Endothelial cell of umbilical vein (primary cell): ENCODE measurements around the gene PDIA5. TPM values are rescaled to one million over a fixed set of nuclear protein-coding genes. Genes with fewer than 3 reads are reported as not detected.

Experiments
- BruUV-seq: library from RNA; stranded (reverse); fragments of 400-500 nt; replicated peaks from 2 replicates; lab custom pipeline; 2021; lab: Mats Ljungman, UMichigan
- CTCF ChIA-PET: fragments of 300-600, 350-600 bp; sonication (Branson Sonifier 250); formaldehyde crosslinking; loops from one replicate; lab custom pipeline; 2021; ENCODE audit warnings: antibody characterized with exemption, inconsistent platforms; lab: Charles Lee
- POLR2A ChIA-PET: fragments of 300-600, 350-600 bp; sonication (Branson Sonifier 250); formaldehyde crosslinking; loops from one replicate; lab custom pipeline; 2021; ENCODE audit warnings: antibody characterized with exemption, inconsistent platforms; lab: Charles Lee
- DNase-seq: peaks from one replicate; pipeline ENCODE4 v3.0.0-alpha.2; 2011; ENCODE audit warnings: low read depth, low spot score
- FAIRE-seq: peaks from 2 replicates; lab custom pipeline; 2011; peaks lifted over from hg19 to GRCh38; lab: Jason Lieb, UNC
- H2AFZ ChIP-seq: 2 replicates; pipeline ENCODE4 v1.6.0; 2012; ENCODE audit warnings: low read depth, low read length, control low read depth, inconsistent platforms
- H3K27ac ChIP-seq: 2 replicates; pipeline ENCODE4 v1.5.1; 2011; ENCODE audit warnings: low read depth, mild to moderate bottlenecking, control low read depth, low read length, moderate library complexity; ENCODE audit not compliant: insufficient read depth
- H3K27me3 ChIP-seq, 2 experiments: 2 replicates each; pipeline versions ENCODE4 v1.6.0 to v1.6.1; 2011; ENCODE audit warnings: low read length in 2 of 2, mixed read lengths in 1 of 2; ENCODE audit not compliant: control insufficient read depth in 2 of 2, insufficient read depth in 2 of 2
- H3K36me3 ChIP-seq, 2 experiments: 2 replicates in 1 of 2; 3 replicates in 1 of 2; pipeline ENCODE4 v1.5.1; 2011; ENCODE audit warnings: low read length in 2 of 2, mild to moderate bottlenecking in 1 of 2, moderate library complexity in 1 of 2; ENCODE audit not compliant: control insufficient read depth in 2 of 2, insufficient read depth in 2 of 2; ENCODE audit errors: extremely low read depth in 1 of 2
- H3K4me1 ChIP-seq: 3 replicates; pipeline ENCODE4 v1.5.1; 2011; ENCODE audit warnings: mild to moderate bottlenecking, low read length; ENCODE audit not compliant: control insufficient read depth, insufficient read depth; ENCODE audit errors: extremely low read depth
- H3K4me2 ChIP-seq: 2 replicates; pipeline ENCODE4 v1.6.1; 2011; ENCODE audit warnings: low read length, control low read depth, mixed read lengths; ENCODE audit not compliant: insufficient read depth
- H3K4me3 ChIP-seq, 3 experiments: fragments of 200-600 bp in 1 of 3; sonication (generic), shearing (Covaris generic) in 1 of 3; replicated peaks in 1 of 3; 2 replicates each; pipeline ENCODE4 v1.5.1; 2011 to 2016; ENCODE audit warnings: control low read depth in 3 of 3, low read length in 3 of 3, mild to moderate bottlenecking in 2 of 3, inconsistent platforms in 1 of 3, low read depth in 1 of 3, moderate library complexity in 1 of 3; ENCODE audit not compliant: insufficient read depth in 1 of 3
- H3K79me2 ChIP-seq: 2 replicates; pipeline ENCODE4 v1.6.0; 2012; ENCODE audit warnings: low read length, inconsistent platforms; ENCODE audit not compliant: control insufficient read depth, insufficient read depth
- H3K9ac ChIP-seq: replicated peaks from 2 replicates; pipeline ENCODE3; 2011; ENCODE audit warnings: low read length, control low read depth; ENCODE audit not compliant: insufficient read depth; ENCODE audit errors: extremely low read depth
- H3K9me1 ChIP-seq: replicated peaks from 3 replicates; pipeline ENCODE4 v1.6.0; 2011; ENCODE audit warnings: mild to moderate bottlenecking, low read length; ENCODE audit not compliant: control insufficient read depth, insufficient read depth; ENCODE audit errors: extremely low read depth
- H3K9me3 ChIP-seq: replicated peaks from 2 replicates; pipeline ENCODE4 v1.5.1; 2012; ENCODE audit warnings: low read length, inconsistent platforms; ENCODE audit not compliant: control insufficient read depth, insufficient read depth
- H4K20me1 ChIP-seq: replicated peaks from 2 replicates; pipeline ENCODE3; 2011; ENCODE audit warnings: mild to moderate bottlenecking, low read length; ENCODE audit not compliant: control insufficient read depth, insufficient read depth; ENCODE audit errors: extremely low read depth
- CTCF ChIP-seq, 2 donors: IDR thresholded peaks; 1 replicate in 1 of 2; 2 replicates in 1 of 2; pipeline ENCODE4 v1.5.1; 2011; ENCODE audit warnings: low read length in 2 of 2, mild to moderate bottlenecking in 2 of 2, moderate library complexity in 2 of 2, control low read depth in 1 of 2, inconsistent platforms in 1 of 2, low read depth in 1 of 2; ENCODE audit not compliant: insufficient read depth in 1 of 2; ENCODE audit errors: extremely low read depth in 1 of 2
- EZH2 ChIP-seq: IDR thresholded peaks from 2 replicates; pipeline ENCODE4 v1.6.1; 2012; ENCODE audit warnings: borderline replicate concordance, low read depth, mild to moderate bottlenecking, moderate library complexity, low read length, inconsistent platforms; ENCODE audit not compliant: severe bottlenecking
- FOS ChIP-seq: IDR thresholded peaks from 2 replicates; pipeline ENCODE4 v1.6.1; 2011; ENCODE audit warnings: mild to moderate bottlenecking, low read length, moderate library complexity, borderline replicate concordance; ENCODE audit not compliant: insufficient read depth
- GATA2 ChIP-seq: IDR thresholded peaks from 2 replicates; pipeline ENCODE4 v1.7.0; 2011; ENCODE audit warnings: low read depth, mild to moderate bottlenecking, moderate library complexity, mixed read lengths, low read length; ENCODE audit not compliant: insufficient read length, insufficient read depth
- JUN ChIP-seq: IDR thresholded peaks from 2 replicates; pipeline ENCODE4 v1.6.1; 2011; ENCODE audit warnings: borderline replicate concordance, low read depth; ENCODE audit not compliant: insufficient read length, insufficient read depth
- MYC ChIP-seq: IDR thresholded peaks from one replicate; pipeline ENCODE4 v1.6.1; 2011; ENCODE audit warnings: mild to moderate bottlenecking, low read depth, low read length
- POLR2A ChIP-seq: IDR thresholded peaks from 2 replicates; pipeline ENCODE4 v1.6.1; 2012; ENCODE audit warnings: low read depth, mild to moderate bottlenecking, control low read depth, low read length
- POLR2AphosphoS5 ChIP-seq: IDR thresholded peaks from 2 replicates; pipeline ENCODE4 v1.6.1; 2012; ENCODE audit warnings: low read depth, mild to moderate bottlenecking, control low read depth, low read length, moderate library complexity; ENCODE audit not compliant: insufficient read depth
- dilution Hi-C: fragments of 300-500 bp; cut with MboI; formaldehyde crosslinking; loops from one replicate; pipeline ENCODE4 v1.15.0; 2019; ENCODE audit warnings: low sequenced_read_pairs; ENCODE audit not compliant: extremely low pct_ligation_motif_present
- intact Hi-C: fragments of 100-400 bp; cut with micrococcal nuclease; formaldehyde crosslinking; loops from one replicate; pipeline ENCODE4 v1.10.0; 2022
- polyA plus RNA-seq, 4 experiments: library from polyadenylated mRNA; depleted of rRNA in 3 of 4; stranded (reverse) in 3 of 4; unstranded in 1 of 4; fragments of >200 nt; gene quantifications; 2 replicates each; pipeline versions ENCODE4 v1.2.1 to v1.2.3, GENCODE V29; 2011 to 2012; ENCODE audit warnings: missing spikeins in 1 of 4
- total RNA-seq: library from RNA; stranded (reverse); gene quantifications from 2 replicates; pipeline ENCODE4 v1.2.3, GENCODE V29; 2021
- TF ChIP-seq, protein P1 (sequence below): IDR thresholded peaks from 2 replicates; pipeline ENCODE4 v1.6.1; 2011; ENCODE audit not compliant: insufficient read depth, insufficient read length

Gene PDIA5
- total and polyA plus RNA-seq, 2 donors (not counting 3 experiments of a cell fraction or from before 2014, with no cell fraction given): 55.7 to 85.6 TPM

DNA sequence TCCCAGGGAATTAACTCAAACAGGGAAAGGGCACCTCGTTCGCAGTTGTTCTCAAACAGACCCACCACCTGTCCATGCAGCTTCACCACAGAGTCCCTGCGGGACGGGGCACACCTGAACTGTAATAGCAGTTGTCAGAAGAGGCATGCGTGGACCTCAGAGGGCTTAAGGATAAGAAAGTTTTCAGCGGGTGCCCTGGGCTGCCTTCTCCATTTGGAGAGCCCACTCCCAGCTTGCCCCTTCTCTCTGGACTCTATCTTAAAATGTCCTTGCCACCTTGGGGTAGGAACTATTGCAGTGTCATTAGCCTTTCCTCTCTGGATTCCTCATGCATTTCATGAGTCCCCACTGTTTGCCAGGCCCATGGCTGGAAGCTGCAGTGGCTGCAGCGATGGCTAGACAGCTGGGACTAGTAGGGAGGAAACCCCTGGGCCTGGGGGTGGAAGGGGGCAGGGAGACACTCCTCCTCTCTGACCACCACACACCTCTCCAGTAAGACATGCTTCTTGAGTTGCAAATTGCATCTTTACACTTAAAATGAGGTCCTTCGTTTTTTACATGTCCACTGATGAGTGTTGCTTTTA, 33.5 kb downstream of the PDIA5 start:
- H3K79me2 ChIP-seq: peaks cover 14% of the 10 kb centered on the region
- no peak overlapping the region for H2AFZ ChIP-seq
- dilution Hi-C loops (no loop called here), intact Hi-C loops (loop anchor here (10.0 kb wide), 1 partner anchor 155 kb away; no protein-coding TSS in a partner anchor)
- FAIRE-seq (no peak), DNase-seq (no peak)
- no peak overlapping the region for H3K27ac ChIP-seq
- H3K9ac ChIP-seq: no peak overlapping the region
- ChIA-PET POLR2A (no interaction called here), CTCF (interaction anchor here (1.3 kb wide), 1 partner anchor 11 kb away, joined by 5 read pairs; no protein-coding TSS in a partner anchor)
- TF ChIP-seq POLR2AphosphoS5 (no peak), EZH2 (no peak), POLR2A (no peak), CTCF (IDR thresholded peaks at IDR 0.05; ENCODE audit: extremely low read depth in 1 of 2, insufficient read depth in 1 of 2, low read depth in 1 of 2, low read length in 2 of 2) (no peak), JUN (no peak), MYC (no peak), FOS (no peak), GATA2 (no peak)
- TF ChIP-seq, protein P1, sequence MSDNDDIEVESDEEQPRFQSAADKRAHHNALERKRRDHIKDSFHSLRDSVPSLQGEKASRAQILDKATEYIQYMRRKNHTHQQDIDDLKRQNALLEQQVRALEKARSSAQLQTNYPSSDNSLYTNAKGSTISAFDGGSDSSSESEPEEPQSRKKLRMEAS: no peak
- H3K4me3 ChIP-seq: no peak overlapping the region
- no peaks in the 10 kb centered on the region for H3K4me1 ChIP-seq
- no peaks in the 10 kb centered on the region for H3K9me1 ChIP-seq
- peaks cover 7 to 33% of the 10 kb centered on the region in 2 experiments for H3K36me3 ChIP-seq
- no TSS peak for BruUV-seq
- H3K9me3 ChIP-seq: no peaks in the 10 kb centered on the region
- no peak overlapping the region for H3K4me2 ChIP-seq
- H3K27me3 ChIP-seq: no peaks in the 10 kb centered on the region
- H4K20me1 ChIP-seq: no peaks in the 10 kb centered on the region
